Thoracic aorta (tissue), 2 donors: ENCODE measurements around the gene SLC16A5. TPM values are rescaled to one million over a fixed set of nuclear protein-coding genes. Genes with fewer than 3 reads are reported as not detected.
A peak's percentile ranks its signal among the peaks of the same experiment; 100 is the strongest.

ENCODE experiments used
- ATAC-seq: fragments of 150-250 bp; one replicate; pipeline ENCODE4 v1.8.0; 2017; ENCODE audit warnings: low read depth; ENCODE audit not compliant: insufficient number of reproducible peaks, low FRiP score
- DNase-seq: peaks from one replicate; pipeline ENCODE4 v3.0.0-alpha.2; 2020; ENCODE audit warnings: low spot score
- H3K27ac ChIP-seq, 2 donors: fragments of 200-600 bp; sonication (generic); 1 replicate in 1 of 2; 2 replicates in 1 of 2; pipeline ENCODE4 v1.5.1; 2016; ENCODE audit warnings: mild to moderate bottlenecking in 2 of 2, moderate library complexity in 2 of 2
- H3K27me3 ChIP-seq: fragments of 200-600 bp; sonication (generic); replicated peaks from 2 replicates; pipeline ENCODE4 v1.6.0; 2016; ENCODE audit warnings: mild to moderate bottlenecking; ENCODE audit not compliant: insufficient read depth
- H3K36me3 ChIP-seq: fragments of 200-600 bp; sonication (generic); one replicate; pipeline ENCODE4 v1.5.1; 2016
- H3K4me1 ChIP-seq, 2 donors: fragments of 200-600 bp; sonication (generic); 1 replicate in 1 of 2; 2 replicates in 1 of 2; pipeline versions ENCODE4 v1.5.1 to v1.6.0; 2016; ENCODE audit warnings: low read depth in 2 of 2, mild to moderate bottlenecking in 1 of 2; ENCODE audit not compliant: control insufficient read depth in 1 of 2
- H3K4me3 ChIP-seq: fragments of 200-600 bp; sonication (generic); 2 replicates; pipeline ENCODE4 v1.5.1; 2016; ENCODE audit warnings: mild to moderate bottlenecking
- H3K9me3 ChIP-seq: fragments of 200-600 bp; sonication (generic); 2 replicates; pipeline ENCODE4 v1.5.1; 2016
- total RNA-seq, 2 donors: library from RNA; depleted of rRNA; stranded (reverse); fragments of >200 nt; gene quantifications; one replicate each; pipeline versions ENCODE4 v1.1.0 to v1.2.3, GENCODE V29; 2016
- TF ChIP-seq, protein P1 (sequence below): fragments of 200-600 bp; sonication (generic); IDR thresholded peaks from one replicate; pipeline ENCODE4 v1.5.1; 2019; ENCODE audit warnings: antibody characterized with exemption

SLC16A5 gene
- total RNA-seq, 2 donors from 2014 or later: 9.2 to 10.0 TPM

DNA sequence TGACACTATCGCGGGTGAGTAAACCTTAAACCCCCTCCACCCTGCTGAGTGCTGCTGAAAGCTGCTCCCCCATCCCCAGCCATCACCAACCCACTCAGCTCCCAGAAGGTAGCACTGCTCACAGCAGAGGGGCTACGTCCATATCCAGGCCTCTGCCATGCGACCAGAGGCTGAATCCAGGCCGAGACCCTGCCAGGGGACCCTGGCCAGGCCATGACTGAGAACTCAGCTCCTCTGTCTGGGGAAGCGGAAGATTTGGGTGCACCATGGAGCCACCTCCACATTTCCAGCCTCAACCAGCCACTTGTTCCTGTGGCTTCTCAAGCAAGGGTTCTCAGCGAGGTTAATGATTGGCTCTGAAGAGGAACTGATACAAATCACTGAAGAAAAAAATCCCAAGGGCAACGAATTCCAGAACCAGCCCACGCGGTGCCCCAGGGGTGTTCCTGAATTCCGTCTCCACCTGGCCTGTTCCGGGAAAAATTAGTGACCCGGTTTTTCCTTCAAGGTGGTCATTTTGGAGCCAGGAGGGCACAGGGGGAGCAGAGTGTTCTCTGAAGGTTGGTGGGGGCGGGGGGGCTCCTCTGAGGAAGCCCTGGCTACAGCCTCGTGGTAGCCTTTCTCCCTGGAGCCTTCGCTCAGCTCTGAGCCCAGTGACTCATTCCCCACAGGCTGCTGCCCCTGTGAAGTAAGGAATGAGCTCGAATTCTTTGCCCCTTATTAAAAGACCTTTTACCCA, 9.3 kb upstream of the SLC16A5 start:
- DNase-seq (no peak), ATAC-seq (no peak)
- TF ChIP-seq, protein P1, sequence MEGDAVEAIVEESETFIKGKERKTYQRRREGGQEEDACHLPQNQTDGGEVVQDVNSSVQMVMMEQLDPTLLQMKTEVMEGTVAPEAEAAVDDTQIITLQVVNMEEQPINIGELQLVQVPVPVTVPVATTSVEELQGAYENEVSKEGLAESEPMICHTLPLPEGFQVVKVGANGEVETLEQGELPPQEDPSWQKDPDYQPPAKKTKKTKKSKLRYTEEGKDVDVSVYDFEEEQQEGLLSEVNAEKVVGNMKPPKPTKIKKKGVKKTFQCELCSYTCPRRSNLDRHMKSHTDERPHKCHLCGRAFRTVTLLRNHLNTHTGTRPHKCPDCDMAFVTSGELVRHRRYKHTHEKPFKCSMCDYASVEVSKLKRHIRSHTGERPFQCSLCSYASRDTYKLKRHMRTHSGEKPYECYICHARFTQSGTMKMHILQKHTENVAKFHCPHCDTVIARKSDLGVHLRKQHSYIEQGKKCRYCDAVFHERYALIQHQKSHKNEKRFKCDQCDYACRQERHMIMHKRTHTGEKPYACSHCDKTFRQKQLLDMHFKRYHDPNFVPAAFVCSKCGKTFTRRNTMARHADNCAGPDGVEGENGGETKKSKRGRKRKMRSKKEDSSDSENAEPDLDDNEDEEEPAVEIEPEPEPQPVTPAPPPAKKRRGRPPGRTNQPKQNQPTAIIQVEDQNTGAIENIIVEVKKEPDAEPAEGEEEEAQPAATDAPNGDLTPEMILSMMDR: no peak
- no peaks in the 10 kb centered on the region for H3K36me3 ChIP-seq
- no peaks in the 10 kb centered on the region for H3K27me3 ChIP-seq
- H3K9me3 ChIP-seq: no peaks in the 10 kb centered on the region
- peak overlapping the region; percentile 14 for H3K4me3 ChIP-seq
- peak overlapping the region; percentile 82 to 84 for H3K27ac ChIP-seq
- peaks cover 18 to 28% of the 10 kb centered on the region in 2 donors for H3K4me1 ChIP-seq

- H3K27ac ChIP-seq: peak overlapping the region; percentile 82 to 84
- DNase-seq: no peak
- H3K4me1 ChIP-seq: peaks cover 18 to 28% of the 10 kb centered on the region in 2 donors
- TF ChIP-seq, protein P1: no peak
- H3K9me3 ChIP-seq: no peaks in the 10 kb centered on the region
- H3K36me3 ChIP-seq: no peaks in the 10 kb centered on the region
- no peak for ATAC-seq
- H3K4me3 ChIP-seq: no peak overlapping the region
- H3K27me3 ChIP-seq: no peaks in the 10 kb centered on the region
These were observed 8.8 kb upstream of the SLC16A5 start for GRCh38 chr17:75079023-75079373.

GRCh38 chr17:75081611-75082540, 5.9 kb upstream of the SLC16A5 start:
- no peak for DNase-seq
- no peaks in the 10 kb centered on the region for H3K27me3 ChIP-seq
- H3K27ac ChIP-seq: no peak overlapping the region
- no peaks in the 10 kb centered on the region for H3K36me3 ChIP-seq
- no peaks in the 10 kb centered on the region for H3K9me3 ChIP-seq
- no peak overlapping the region for H3K4me3 ChIP-seq
- no peak for ATAC-seq
- peaks cover 18 to 28% of the 10 kb centered on the region in 2 donors for H3K4me1 ChIP-seq
- TF ChIP-seq, protein P1: no peak

DNA sequence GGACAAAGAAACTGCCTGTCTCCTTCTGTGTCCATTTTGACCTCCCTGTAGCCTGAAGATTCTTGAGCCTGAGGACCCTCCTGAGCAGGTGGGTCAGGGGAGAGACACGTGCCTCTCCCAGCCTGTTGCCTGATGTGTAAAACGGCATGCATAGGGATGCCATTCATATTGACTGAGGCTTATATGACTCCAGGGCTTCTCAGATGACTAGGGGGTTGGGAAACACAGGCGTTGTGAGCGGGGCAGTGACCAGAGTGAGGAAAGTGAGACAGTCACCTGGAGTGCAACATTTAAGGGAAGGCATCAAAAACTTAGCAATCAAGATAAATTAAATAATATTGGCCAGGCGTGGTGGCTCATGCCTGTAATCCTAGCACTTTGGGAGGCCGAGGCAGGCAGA, 5.1 kb upstream of the SLC16A5 start:
- Histone ChIP-seq H3K36me3 (no peaks in the 10 kb centered on the region), H3K4me1 (peaks cover 15 to 28% of the 10 kb centered on the region in 2 donors), H3K4me3 (no peak overlapping the region), H3K9me3 (no peaks in the 10 kb centered on the region), H3K27ac (no peak overlapping the region), H3K27me3 (no peaks in the 10 kb centered on the region)
- no peak for DNase-seq
- TF ChIP-seq, protein P1: no peak
- ATAC-seq: no peak

DNA sequence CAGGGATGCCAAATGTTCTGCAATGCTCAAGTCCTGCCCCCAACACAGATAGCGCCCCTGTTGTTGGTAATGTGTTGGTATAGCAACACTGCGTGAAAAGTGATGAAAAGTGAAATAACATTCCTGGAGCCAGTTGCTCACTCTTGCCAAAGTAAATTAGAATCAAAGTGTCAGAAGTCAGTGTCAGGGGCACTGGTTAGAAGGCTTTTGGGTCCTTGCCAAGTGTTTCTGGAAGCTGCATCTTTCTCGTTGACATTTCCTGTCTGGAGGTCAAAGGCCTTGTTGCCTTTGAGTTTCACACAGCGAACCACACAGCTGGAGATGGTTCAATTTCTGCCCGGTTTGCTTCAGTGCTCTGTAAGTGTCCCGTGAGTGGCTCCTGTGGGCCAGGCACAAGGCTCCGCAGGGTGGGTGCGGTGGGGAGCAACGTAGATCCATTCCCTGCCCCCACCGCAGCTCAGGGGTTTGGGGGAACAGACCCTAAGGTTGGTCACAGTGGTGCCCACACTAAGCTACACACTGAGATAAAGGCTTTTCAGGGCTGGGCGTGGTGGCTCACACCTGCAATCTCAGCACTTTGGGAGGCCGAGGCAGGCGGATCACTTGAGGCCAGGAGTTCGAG, 3.6 kb upstream of the SLC16A5 start:
- no peaks in the 10 kb centered on the region for H3K9me3 ChIP-seq
- DNase-seq (no peak), ATAC-seq (no peak)
- TF ChIP-seq, protein P1: no peak
- H3K36me3 ChIP-seq: no peaks in the 10 kb centered on the region
- H3K27ac ChIP-seq: no peak overlapping the region
- H3K27me3 ChIP-seq: no peaks in the 10 kb centered on the region
- peaks cover 7 to 28% of the 10 kb centered on the region in 2 donors for H3K4me1 ChIP-seq
- no peak overlapping the region for H3K4me3 ChIP-seq
